CD4-positive, alpha-beta T cell (primary cell): ENCODE data around the gene KMO. TPM values are rescaled to one million over a fixed set of nuclear protein-coding genes. Genes with fewer than 3 reads are reported as not detected.

Experiments
- ATAC-seq: fragments of 200-7000 bp; cut with Tn5 transposase; one replicate; pipeline ENCODE4 v1.10.0; 2022; ENCODE audit warnings: mild to moderate bottlenecking; ENCODE audit not compliant: poor library complexity
- CTCF ChIA-PET: fragments of 350-600 bp; sonication (Branson Sonifier 250); formaldehyde crosslinking; loops from one replicate; lab custom pipeline; 2021; ENCODE audit warnings: antibody characterized with exemption, inconsistent platforms; lab: Charles Lee
- POLR2A ChIA-PET: fragments of 350-600 bp; sonication (Branson Sonifier 250); formaldehyde crosslinking; loops from one replicate; lab custom pipeline; 2021; ENCODE audit warnings: antibody characterized with exemption, inconsistent platforms; lab: Charles Lee
- DNase-seq, 14 experiments: peaks; one replicate each; pipeline ENCODE4 v3.0.0-alpha.2; 2013 to 2020; ENCODE audit warnings: mixed read lengths in 2 of 14
- H3K27ac ChIP-seq, 2 donors: one replicate each; pipeline versions ENCODE4 v1.5.1 to v1.7.0; 2013; ENCODE audit warnings: low read length in 2 of 2, low read depth in 1 of 2, mild to moderate bottlenecking in 1 of 2
- H3K27me3 ChIP-seq, 2 experiments: 1 replicate in 1 of 2; 2 replicates in 1 of 2; pipeline versions ENCODE4 v1.6.1 to v1.7.0; 2013; ENCODE audit warnings: low read length in 2 of 2, control low read depth in 1 of 2, mild to moderate bottlenecking in 1 of 2, moderate library complexity in 1 of 2; ENCODE audit not compliant: insufficient read depth in 2 of 2, control insufficient read depth in 1 of 2
- H3K36me3 ChIP-seq: one replicate; pipeline ENCODE4 v1.6.1; 2013; ENCODE audit warnings: low read length, control low read depth; ENCODE audit not compliant: insufficient read depth
- H3K4me1 ChIP-seq: one replicate; pipeline ENCODE4 v1.6.1; 2013; ENCODE audit warnings: low read length, control low read depth; ENCODE audit not compliant: insufficient read depth
- H3K4me3 ChIP-seq: one replicate; pipeline ENCODE4 v1.5.1; 2013; ENCODE audit warnings: mild to moderate bottlenecking, low read length, moderate library complexity
- H3K9me3 ChIP-seq, 2 experiments: 1 replicate in 1 of 2; 2 replicates in 1 of 2; pipeline versions ENCODE4 v1.6.1 to v1.7.0; 2013; ENCODE audit warnings: low read length in 2 of 2, mild to moderate bottlenecking in 2 of 2, control low read depth in 1 of 2, moderate library complexity in 1 of 2; ENCODE audit not compliant: control insufficient read depth in 1 of 2, insufficient read depth in 1 of 2
- H3K27ac Mint-ChIP-seq: one replicate; pipeline ENCODE4 v1.8.0; 2020; ENCODE audit warnings: mixed read lengths
- H3K27me3 Mint-ChIP-seq: one replicate; pipeline ENCODE4 v1.8.0; 2021; ENCODE audit warnings: mixed read lengths
- H3K36me3 Mint-ChIP-seq: one replicate; pipeline ENCODE4 v1.8.0; 2021; ENCODE audit warnings: low read depth, mixed read lengths
- H3K4me1 Mint-ChIP-seq: one replicate; pipeline ENCODE4 v1.8.0; 2021; ENCODE audit warnings: low read depth, mixed read lengths
- H3K4me3 Mint-ChIP-seq: one replicate; pipeline ENCODE4 v1.8.0; 2020; ENCODE audit warnings: mild to moderate bottlenecking, mixed read lengths
- H3K9me3 Mint-ChIP-seq: one replicate; pipeline ENCODE4 v1.8.0; 2020; ENCODE audit warnings: mixed read lengths
- intact Hi-C, 2 experiments: fragments of 100-400 bp; cut with DNase I in 1 of 2; cut with micrococcal nuclease in 1 of 2; formaldehyde crosslinking; loops; one replicate each; pipeline versions ENCODE4 v1.15.1 to v1.9.0; 2023 to 2025; cut with DNase I, micrococcal nuclease
- total RNA-seq, 174 experiments: library from RNA in 2 of 174; stranded (reverse) in 2 of 174; gene quantifications; one replicate each; pipeline ENCODE4 v1.2.3 and lab custom pipeline; 2021 to 2026
- TF ChIP-seq, protein P1 (sequence below): fragments of 200-600 bp; IDR thresholded peaks from one replicate; pipeline ENCODE4 v1.8.0; 2022; ENCODE audit warnings: antibody characterized with exemption, mild to moderate bottlenecking

The KMO gene
- total RNA-seq, 2 experiments from 2014 or later, result not detected

DNA sequence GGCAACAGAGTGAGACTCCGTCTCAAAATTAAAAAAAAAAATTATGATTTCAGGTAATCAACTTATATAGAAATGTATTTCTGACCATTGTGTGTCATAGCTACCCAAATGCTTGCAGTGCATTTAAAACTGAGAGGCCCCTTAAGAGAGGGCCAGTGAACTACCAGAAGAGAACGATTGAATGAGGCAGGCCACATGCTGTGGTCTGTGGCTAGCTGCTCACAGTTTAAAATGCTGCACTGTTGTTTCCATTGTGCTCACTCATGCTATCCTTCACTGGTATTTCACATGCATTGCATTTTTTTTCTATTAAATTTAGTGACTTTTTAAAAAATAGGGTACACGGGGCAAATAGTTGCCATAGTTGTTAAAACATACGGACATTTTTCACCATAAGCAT is 82.0 kb downstream of the KMO start:
- intact Hi-C loops, result loop anchor here (5.0 to 10.0 kb wide), 7 partner anchors 82 to 1713 kb away; partner anchors contain the start of genes EXO1 (in 1 of the 2), KMO (in 1 of the 2) and MAP1LC3C (in 1 of the 2)
- Histone ChIP-seq H3K36me3 (no peaks in the 10 kb centered on the region), H3K27me3 (no peaks in the 10 kb centered on the region), H3K27ac (no peak overlapping the region), H3K9me3 (no peaks in the 10 kb centered on the region), H3K4me3 (no peak overlapping the region), H3K4me1 (no peaks in the 10 kb centered on the region)
- ATAC-seq (no peak), DNase-seq (no peak)
- Mint-ChIP-seq H3K4me3 (no peak overlapping the region), H3K4me1 (no peaks in the 10 kb centered on the region), H3K9me3 (no peaks in the 10 kb centered on the region), H3K36me3 (no peaks in the 10 kb centered on the region), H3K27ac (no peak overlapping the region), H3K27me3 (no peaks in the 10 kb centered on the region)
- ChIA-PET POLR2A (interaction anchor here (1.2 kb wide), 1 partner anchor 13 kb away, joined by 3 read pairs; no protein-coding TSS in a partner anchor), CTCF (interaction anchor here (1.4 kb wide), 1 partner anchor 13 kb away, joined by 4 read pairs; no protein-coding TSS in a partner anchor)
- TF ChIP-seq, protein P1, sequence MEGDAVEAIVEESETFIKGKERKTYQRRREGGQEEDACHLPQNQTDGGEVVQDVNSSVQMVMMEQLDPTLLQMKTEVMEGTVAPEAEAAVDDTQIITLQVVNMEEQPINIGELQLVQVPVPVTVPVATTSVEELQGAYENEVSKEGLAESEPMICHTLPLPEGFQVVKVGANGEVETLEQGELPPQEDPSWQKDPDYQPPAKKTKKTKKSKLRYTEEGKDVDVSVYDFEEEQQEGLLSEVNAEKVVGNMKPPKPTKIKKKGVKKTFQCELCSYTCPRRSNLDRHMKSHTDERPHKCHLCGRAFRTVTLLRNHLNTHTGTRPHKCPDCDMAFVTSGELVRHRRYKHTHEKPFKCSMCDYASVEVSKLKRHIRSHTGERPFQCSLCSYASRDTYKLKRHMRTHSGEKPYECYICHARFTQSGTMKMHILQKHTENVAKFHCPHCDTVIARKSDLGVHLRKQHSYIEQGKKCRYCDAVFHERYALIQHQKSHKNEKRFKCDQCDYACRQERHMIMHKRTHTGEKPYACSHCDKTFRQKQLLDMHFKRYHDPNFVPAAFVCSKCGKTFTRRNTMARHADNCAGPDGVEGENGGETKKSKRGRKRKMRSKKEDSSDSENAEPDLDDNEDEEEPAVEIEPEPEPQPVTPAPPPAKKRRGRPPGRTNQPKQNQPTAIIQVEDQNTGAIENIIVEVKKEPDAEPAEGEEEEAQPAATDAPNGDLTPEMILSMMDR, result no peak

DNA sequence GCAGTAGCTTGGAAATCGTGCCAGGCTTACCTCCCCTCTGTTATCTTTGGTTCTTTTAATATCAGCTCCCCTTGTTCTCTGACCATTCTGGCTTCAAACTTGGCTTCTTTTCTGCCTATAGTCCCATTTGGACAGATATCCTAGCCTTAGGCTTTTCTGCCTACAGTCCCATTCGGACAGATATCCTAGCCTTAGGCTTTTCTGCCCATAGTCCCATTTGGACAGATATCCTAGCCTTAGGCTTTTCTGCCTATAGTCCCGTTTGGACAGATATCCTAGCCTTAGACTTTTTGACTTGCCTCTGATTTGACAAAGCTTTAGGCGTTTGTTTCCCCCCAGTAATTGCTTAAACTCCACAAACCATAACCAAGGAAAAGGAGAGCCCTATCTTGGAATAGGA is 82.4 kb downstream of the KMO start:
- no peaks in the 10 kb centered on the region for H3K4me1 Mint-ChIP-seq
- H3K27ac ChIP-seq, result no peak overlapping the region
- H3K4me1 ChIP-seq, result no peaks in the 10 kb centered on the region
- H3K9me3 ChIP-seq, result no peaks in the 10 kb centered on the region
- no peak for ATAC-seq
- intact Hi-C loops, result loop anchor here (5.0 to 10.0 kb wide), 7 partner anchors 82 to 1713 kb away; partner anchors contain the start of genes EXO1 (in 1 of the 2), KMO (in 1 of the 2) and MAP1LC3C (in 1 of the 2)
- POLR2A ChIA-PET, result interaction anchor here (1.2 kb wide), 1 partner anchor 13 kb away, joined by 3 read pairs; no protein-coding TSS in a partner anchor
- H3K9me3 Mint-ChIP-seq, result no peaks in the 10 kb centered on the region
- no peaks in the 10 kb centered on the region for H3K27me3 ChIP-seq
- TF ChIP-seq, protein P1, result no peak
- no peaks in the 10 kb centered on the region for H3K27me3 Mint-ChIP-seq
- no peak overlapping the region for H3K4me3 ChIP-seq
- CTCF ChIA-PET, result interaction anchor here (1.4 kb wide), 1 partner anchor 13 kb away, joined by 4 read pairs; no protein-coding TSS in a partner anchor
- H3K27ac Mint-ChIP-seq, result no peak overlapping the region
- no peak for DNase-seq
- no peak overlapping the region for H3K4me3 Mint-ChIP-seq
- no peaks in the 10 kb centered on the region for H3K36me3 ChIP-seq
- H3K36me3 Mint-ChIP-seq, result no peaks in the 10 kb centered on the region

DNA sequence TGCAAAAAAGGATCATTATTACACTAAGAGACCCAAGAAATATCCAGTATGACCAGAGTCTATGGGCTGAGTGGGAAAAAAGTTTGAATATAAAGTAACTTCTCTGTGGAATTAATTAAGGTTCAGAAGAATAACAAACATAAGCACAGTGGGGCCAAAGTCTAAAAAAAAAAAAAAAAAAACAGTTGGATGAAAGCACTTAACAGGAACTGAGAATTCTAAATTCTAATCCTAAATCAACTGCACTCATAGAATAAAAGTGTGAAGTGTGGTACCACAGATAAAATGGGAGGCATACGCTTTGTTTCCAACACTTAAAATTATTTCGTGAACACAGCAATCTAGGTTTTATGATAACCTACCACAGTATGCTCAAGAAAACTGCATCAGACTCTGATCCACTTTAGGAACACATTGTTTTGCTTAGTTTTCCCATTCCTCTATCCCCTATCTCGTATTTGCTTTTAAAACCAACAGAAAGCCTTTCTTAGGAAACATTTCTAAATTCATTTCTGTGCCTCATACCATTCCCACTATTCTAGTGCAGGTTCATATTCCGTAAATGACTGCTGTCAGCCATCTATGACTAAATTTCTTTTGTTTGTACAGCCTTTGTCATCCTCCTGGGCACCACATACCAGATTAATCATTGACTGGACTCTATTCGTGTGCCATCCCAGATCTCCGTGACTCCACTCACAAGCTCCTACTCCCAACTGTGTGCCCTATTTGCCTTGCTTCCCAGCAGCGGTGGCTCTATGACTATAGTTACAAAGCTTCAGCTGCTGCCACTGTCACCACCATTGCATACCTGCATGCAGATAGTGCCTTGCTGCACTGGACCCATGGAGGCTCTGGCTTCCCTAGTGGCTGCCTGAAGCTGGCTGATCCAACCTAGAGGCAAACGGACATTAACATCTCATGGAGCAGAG is 83.1 kb downstream of the KMO start:
- DNase-seq (no peak), ATAC-seq (no peak)
- TF ChIP-seq, protein P1, result no peak
- no peaks in the 10 kb centered on the region for H3K4me1 ChIP-seq
- no peak overlapping the region for H3K27ac Mint-ChIP-seq
- no peaks in the 10 kb centered on the region for H3K4me1 Mint-ChIP-seq
- no peaks in the 10 kb centered on the region for H3K27me3 Mint-ChIP-seq
- H3K27me3 ChIP-seq, result no peaks in the 10 kb centered on the region
- intact Hi-C loops, result loop anchor here in 1 of 2 experiments (10.0 kb wide), 1 partner anchor 139 kb away; no protein-coding TSS in a partner anchor
- H3K4me3 ChIP-seq, result no peak overlapping the region
- H3K9me3 Mint-ChIP-seq, result no peaks in the 10 kb centered on the region
- H3K36me3 ChIP-seq, result no peaks in the 10 kb centered on the region
- CTCF ChIA-PET, result interaction anchor here (1.4 kb wide), 1 partner anchor 12 kb away, joined by 4 read pairs; no protein-coding TSS in a partner anchor
- H3K4me3 Mint-ChIP-seq, result no peak overlapping the region
- POLR2A ChIA-PET, result interaction anchor here (1.2 kb wide), 1 partner anchor 12 kb away, joined by 3 read pairs; no protein-coding TSS in a partner anchor
- H3K9me3 ChIP-seq, result no peaks in the 10 kb centered on the region
- H3K27ac ChIP-seq, result no peak overlapping the region
- H3K36me3 Mint-ChIP-seq, result no peaks in the 10 kb centered on the region
